Natural killer cell treated with Interleukin-12 subunit alpha and Interleukin-12 subunit beta and Interleukin-15 and Interleukin-18, amount 100 ng/mL, for 72 hours (primary cell): ENCODE results near the gene TMEM175. TPM values are rescaled to one million over a fixed set of nuclear protein-coding genes. Genes with fewer than 3 reads are reported as not detected.

ENCODE experiments used
- ATAC-seq, 2 donors: fragments of 150-1000 bp; cut with Tn5 transposase in 1 of 2; sonication (Bioruptor Pico), chemical (Tn5 transposase) in 1 of 2; 2 replicates each; pipeline ENCODE4 v1.10.0; 2021
- DNase-seq: peaks from one replicate; pipeline ENCODE4 v3.0.0; 2022; ENCODE audit warnings: low spot score
- H3K27ac Mint-ChIP-seq, 2 donors: 1 replicate in 1 of 2; 2 replicates in 1 of 2; pipeline ENCODE4 v1.8.0; 2022; ENCODE audit warnings: mixed read lengths in 2 of 2, mild to moderate bottlenecking in 1 of 2, moderate library complexity in 1 of 2
- H3K27me3 Mint-ChIP-seq, 2 donors: 1 replicate in 1 of 2; 2 replicates in 1 of 2; pipeline ENCODE4 v1.8.0; 2022; ENCODE audit warnings: mixed read lengths in 2 of 2
- H3K36me3 Mint-ChIP-seq: one replicate; pipeline ENCODE4 v1.8.0; 2022; ENCODE audit warnings: mixed read lengths
- H3K4me1 Mint-ChIP-seq, 2 donors: 1 replicate in 1 of 2; 2 replicates in 1 of 2; pipeline ENCODE4 v1.8.0; 2022; ENCODE audit warnings: low read depth in 2 of 2, mixed read lengths in 2 of 2, mild to moderate bottlenecking in 1 of 2
- H3K4me3 Mint-ChIP-seq: one replicate; pipeline ENCODE4 v1.8.0; 2022; ENCODE audit warnings: mixed read lengths
- H3K9me3 Mint-ChIP-seq: 2 replicates; pipeline ENCODE4 v1.8.0; 2022; ENCODE audit warnings: mixed read lengths
- total RNA-seq, 2 donors: library from RNA; stranded (reverse); gene quantifications; one replicate each; pipeline ENCODE4 v1.2.3, GENCODE V29; 2022

Gene TMEM175
- total RNA-seq, 2 donors from 2014 or later: 26.5 to 29.2 TPM

- Mint-ChIP-seq H3K27me3 (no peaks in the 10 kb centered on the region), H3K4me1 (peaks cover 0 to 4% of the 10 kb centered on the region in 2 donors), H3K36me3 (no peaks in the 10 kb centered on the region), H3K4me3 (no peak overlapping the region), H3K27ac (no peak overlapping the region), H3K9me3 (no peaks in the 10 kb centered on the region)
- no peak for DNase-seq
- no peak for ATAC-seq
Observed at GRCh38 chr4:958314-958665, 26.0 kb downstream of the TMEM175 start.

- no peaks in the 10 kb centered on the region for H3K27me3 Mint-ChIP-seq
- no peak overlapping the region for H3K27ac Mint-ChIP-seq
- ATAC-seq: no peak
- H3K4me3 Mint-ChIP-seq: no peak overlapping the region
- no peaks in the 10 kb centered on the region for H3K36me3 Mint-ChIP-seq
- no peaks in the 10 kb centered on the region for H3K9me3 Mint-ChIP-seq
- peaks cover 0 to 6% of the 10 kb centered on the region in 2 donors for H3K4me1 Mint-ChIP-seq
- DNase-seq: no peak
Observed at GRCh38 chr4:958696-959337, 26.6 kb downstream of the TMEM175 start.

- H3K36me3 Mint-ChIP-seq: no peaks in the 10 kb centered on the region
- H3K4me3 Mint-ChIP-seq: no peak overlapping the region
- H3K27me3 Mint-ChIP-seq: no peaks in the 10 kb centered on the region
- peaks cover 0 to 6% of the 10 kb centered on the region in 2 donors for H3K4me1 Mint-ChIP-seq
- no peaks in the 10 kb centered on the region for H3K9me3 Mint-ChIP-seq
- H3K27ac Mint-ChIP-seq: no peak overlapping the region
- DNase-seq: peak; percentile 23
- no peak for ATAC-seq
Observed at GRCh38 chr4:959338-960139, 27.3 kb downstream of the TMEM175 start.

- Mint-ChIP-seq H3K27ac (no peak overlapping the region), H3K4me1 (peaks cover 0 to 6% of the 10 kb centered on the region in 2 donors), H3K4me3 (no peak overlapping the region)
Observed at GRCh38 chr4:960140-960635, 27.9 kb downstream of the TMEM175 start.

GRCh38 chr4:960636-961350, 28.5 kb downstream of the TMEM175 start:
- Mint-ChIP-seq H3K27ac (no peak overlapping the region), H3K27me3 (no peaks in the 10 kb centered on the region), H3K4me1 (peaks cover 0 to 6% of the 10 kb centered on the region in 2 donors), H3K36me3 (no peaks in the 10 kb centered on the region), H3K9me3 (no peaks in the 10 kb centered on the region), H3K4me3 (no peak overlapping the region)
- ATAC-seq (no peak), DNase-seq (peak; percentile 61)

More at GRCh38 chr4:960140-960635, 27.9 kb downstream of the TMEM175 start:
- Mint-ChIP-seq H3K36me3 (no peaks in the 10 kb centered on the region), H3K27me3 (no peaks in the 10 kb centered on the region), H3K9me3 (no peaks in the 10 kb centered on the region)
- DNase-seq: peak; percentile 38
- ATAC-seq: peak in 1 of 2 donors; percentile 8

GRCh38 chr4:961351-962230, 29.3 kb downstream of the TMEM175 start:
- no peaks in the 10 kb centered on the region for H3K36me3 Mint-ChIP-seq
- H3K27me3 Mint-ChIP-seq: no peaks in the 10 kb centered on the region
- DNase-seq: peak; percentile 59
- no peak overlapping the region for H3K4me3 Mint-ChIP-seq
- no peak for ATAC-seq
- H3K9me3 Mint-ChIP-seq: no peaks in the 10 kb centered on the region
- peaks cover 0 to 6% of the 10 kb centered on the region in 2 donors for H3K4me1 Mint-ChIP-seq
- H3K27ac Mint-ChIP-seq: no peak overlapping the region

GRCh38 chr4:962231-963208, 30.3 kb downstream of the TMEM175 start:
- H3K36me3 Mint-ChIP-seq: no peaks in the 10 kb centered on the region
- H3K4me1 Mint-ChIP-seq: peaks cover 0 to 6% of the 10 kb centered on the region in 2 donors
- H3K27ac Mint-ChIP-seq: no peak overlapping the region
- no peak for ATAC-seq
- DNase-seq: peak; percentile 59
- H3K9me3 Mint-ChIP-seq: no peaks in the 10 kb centered on the region
- no peak overlapping the region for H3K4me3 Mint-ChIP-seq
- H3K27me3 Mint-ChIP-seq: no peaks in the 10 kb centered on the region

- no peaks in the 10 kb centered on the region for H3K27me3 Mint-ChIP-seq
- H3K9me3 Mint-ChIP-seq: no peaks in the 10 kb centered on the region
- ATAC-seq (no peak), DNase-seq (peak; percentile 60)
- peaks cover 0 to 6% of the 10 kb centered on the region in 2 donors for H3K4me1 Mint-ChIP-seq
- H3K36me3 Mint-ChIP-seq: no peaks in the 10 kb centered on the region
- H3K4me3 Mint-ChIP-seq: no peak overlapping the region
- H3K27ac Mint-ChIP-seq: no peak overlapping the region
Observed at GRCh38 chr4:963276-964225, 31.3 kb downstream of the TMEM175 start.

- Mint-ChIP-seq H3K27ac (no peak overlapping the region), H3K9me3 (no peaks in the 10 kb centered on the region), H3K4me3 (no peak overlapping the region), H3K27me3 (no peaks in the 10 kb centered on the region), H3K36me3 (no peaks in the 10 kb centered on the region), H3K4me1 (peaks cover 0 to 2% of the 10 kb centered on the region in 2 donors)
- DNase-seq (peak; percentile 58), ATAC-seq (no peak)
Observed at GRCh38 chr4:964346-965025, 32.2 kb downstream of the TMEM175 start.

GRCh38 chr4:965048-965765, 32.9 kb downstream of the TMEM175 start:
- H3K36me3 Mint-ChIP-seq: no peaks in the 10 kb centered on the region
- no peaks in the 10 kb centered on the region for H3K27me3 Mint-ChIP-seq
- peaks cover 2 to 7% of the 10 kb centered on the region in 2 donors for H3K4me1 Mint-ChIP-seq
- no peak for ATAC-seq
- H3K27ac Mint-ChIP-seq: no peak overlapping the region
- no peak overlapping the region for H3K4me3 Mint-ChIP-seq
- peak; percentile 58 for DNase-seq
- no peaks in the 10 kb centered on the region for H3K9me3 Mint-ChIP-seq

GRCh38 chr4:965766-966134, 33.5 kb downstream of the TMEM175 start:
- H3K4me3 Mint-ChIP-seq: no peak overlapping the region
- H3K27me3 Mint-ChIP-seq: no peaks in the 10 kb centered on the region
- H3K4me1 Mint-ChIP-seq: peaks cover 7 to 13% of the 10 kb centered on the region in 2 donors
- ATAC-seq (no peak), DNase-seq (no peak)
- no peak overlapping the region for H3K27ac Mint-ChIP-seq
- H3K36me3 Mint-ChIP-seq: no peaks in the 10 kb centered on the region
- H3K9me3 Mint-ChIP-seq: no peaks in the 10 kb centered on the region
